ENCODE data around the gene TMEM253. TPM values are rescaled to one million over a fixed set of nuclear protein-coding genes. Genes with fewer than 3 reads are reported as not detected.

The TMEM253 gene
- total RNA-seq = 1 to 10 TPM in 1 of 4 donors, under 1 TPM in 1, not detected in 2; 0.44 to 1.8 TPM

- TF ChIP-seq CTCF (IDR thresholded peaks at IDR 0.05; ENCODE audit: low read depth) = no peak
Observed at GRCh38 chr14:21100931-21101330, at the start of gene TMEM253. TSS of gene TMEM253 (plus strand) at chr14:21101066. CDS start at chr14:21101344, 278 bp downstream.

GRCh38 chr14:21053184-21054122 lies 47.4 kb upstream of the TMEM253 start:
- TF ChIP-seq CTCF (IDR thresholded peaks at IDR 0.05; ENCODE audit: low read depth) = no peak

GRCh38 chr14:21054123-21054767 lies 46.6 kb upstream of the TMEM253 start:
- no peak for TF ChIP-seq CTCF (IDR thresholded peaks at IDR 0.05; ENCODE audit: low read depth)

- TF ChIP-seq CTCF (IDR thresholded peaks at IDR 0.05; ENCODE audit: low read depth) = no peak
Observed at GRCh38 chr14:21054768-21055145, 46.1 kb upstream of the TMEM253 start.

- TF ChIP-seq CTCF (IDR thresholded peaks at IDR 0.05; ENCODE audit: low read depth) = no peak
Observed at GRCh38 chr14:21055432-21056117, 45.3 kb upstream of the TMEM253 start.

GRCh38 chr14:21056520-21057163 lies 44.2 kb upstream of the TMEM253 start:
- TF ChIP-seq CTCF (IDR thresholded peaks at IDR 0.05; ENCODE audit: low read depth) = no peak
